Hepatocyte (in vitro differentiated cells): ENCODE results near the gene TBK1. TPM values are rescaled to one million over a fixed set of nuclear protein-coding genes. Genes with fewer than 3 reads are reported as not detected.

Experiments used
- DNase-seq: peaks from one replicate; pipeline ENCODE4 v3.0.0-alpha.2; 2016; ENCODE audit warnings: low spot score
- H2AFZ ChIP-seq: fragments of 200-600 bp; sonication (generic); 2 replicates; pipeline ENCODE4 v1.6.0; 2016; ENCODE audit warnings: antibody characterized with exemption, mild to moderate bottlenecking
- H3K27ac ChIP-seq: fragments of 200-600 bp; sonication (generic); 2 replicates; pipeline ENCODE4 v1.5.1; 2016; ENCODE audit warnings: mild to moderate bottlenecking
- H3K27me3 ChIP-seq: fragments of 200-600 bp; sonication (generic); 2 replicates; pipeline ENCODE4 v1.6.1; 2016
- H3K36me3 ChIP-seq: fragments of 200-600 bp; sonication (generic); replicated peaks from 2 replicates; pipeline ENCODE4 v1.5.1; 2016; ENCODE audit warnings: low read depth; ENCODE audit not compliant: insufficient read depth
- H3K4me1 ChIP-seq: fragments of 200-600 bp; sonication (generic); 2 replicates; pipeline ENCODE4 v1.5.1; 2016; ENCODE audit warnings: mild to moderate bottlenecking, moderate library complexity; ENCODE audit not compliant: insufficient read depth
- H3K4me2 ChIP-seq: fragments of 200-600 bp; sonication (generic); 2 replicates; pipeline ENCODE4 v1.6.0; 2016
- H3K4me3 ChIP-seq: fragments of 200-600 bp; sonication (generic); 2 replicates; pipeline ENCODE4 v1.5.1; 2016; ENCODE audit warnings: mild to moderate bottlenecking
- H3K79me2 ChIP-seq: fragments of 200-600 bp; sonication (generic); 2 replicates; pipeline ENCODE4 v1.6.0; 2017; ENCODE audit warnings: mild to moderate bottlenecking
- H3K9me2 ChIP-seq: fragments of 200-600 bp; sonication (generic); replicated peaks from 2 replicates; pipeline ENCODE4 v1.6.0; 2017; ENCODE audit warnings: mild to moderate bottlenecking; ENCODE audit not compliant: insufficient read depth
- H3K9me3 ChIP-seq: fragments of 200-600 bp; sonication (generic); 2 replicates; pipeline ENCODE4 v1.5.1; 2016; ENCODE audit warnings: low read depth, mild to moderate bottlenecking
- H4K20me1 ChIP-seq: fragments of 200-600 bp; sonication (generic); 2 replicates; pipeline ENCODE4 v1.6.0; 2016; ENCODE audit warnings: mild to moderate bottlenecking; ENCODE audit not compliant: insufficient read depth, poor library complexity, severe bottlenecking
- EZH2 ChIP-seq: fragments of 200-600 bp; sonication (generic); IDR thresholded peaks from 2 replicates; pipeline ENCODE4 v1.6.1; 2016; ENCODE audit warnings: antibody characterized with exemption, mild to moderate bottlenecking, borderline replicate concordance
- EZH2phosphoT487 ChIP-seq: fragments of 200-600 bp; sonication (generic); IDR thresholded peaks from one replicate; pipeline ENCODE4 v1.6.1; 2018; ENCODE audit warnings: antibody characterized with exemption, mild to moderate bottlenecking, low read depth, moderate library complexity; ENCODE audit not compliant: unreplicated experiment, severe bottlenecking
- WGBS: methylation state at CpG from one replicate; pipeline ENCODE4 v1.1.6; 2016; ENCODE audit warnings: low lambda C conversion rate; ENCODE audit errors: missing lambda C conversion rate; 5-methylcytosine and 5-hydroxymethylcytosine counted together
- polyA plus RNA-seq: library from polyadenylated mRNA; unstranded; fragments of >200 nt; fragmentation: Nextera tagmentation; extraction: Ambion mirVana; gene quantifications from 2 replicates; pipeline ENCODE4 v1.2.1, GENCODE V29; 2016
- total RNA-seq: library from RNA; depleted of rRNA; stranded (reverse); fragments of >200 nt; gene quantifications from 2 replicates; pipeline ENCODE4 v1.2.3, GENCODE V29; 2014
- TF ChIP-seq, protein P1 (sequence below): fragments of 200-600 bp; sonication (generic); IDR thresholded peaks from 2 replicates; pipeline ENCODE4 v1.5.1; 2016; ENCODE audit warnings: antibody characterized with exemption, mild to moderate bottlenecking; ENCODE audit not compliant: poor library complexity

TBK1 gene
- total and polyA plus RNA-seq, 2 experiments from 2014 or later = 22.2 to 24.0 TPM

DNA sequence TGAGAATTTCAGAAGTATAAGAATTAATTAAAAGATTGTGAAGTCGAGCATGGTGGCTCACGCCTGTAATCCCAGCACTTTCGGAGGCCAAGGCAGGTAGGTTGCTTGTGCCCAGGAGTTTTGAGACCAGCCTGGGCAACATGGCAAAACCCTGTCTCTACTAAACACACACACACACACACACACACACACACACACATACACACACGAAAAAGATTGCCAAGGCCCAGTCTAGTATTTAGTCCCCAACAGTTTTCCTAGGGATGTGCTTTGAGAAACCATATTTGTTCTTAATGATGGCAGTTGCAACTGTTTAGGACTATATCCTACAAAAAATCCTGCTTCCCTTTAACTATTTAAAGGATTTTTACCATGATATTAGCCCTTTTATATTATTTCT is 6.0 kb downstream of the TBK1 start:
- Histone ChIP-seq H3K9me2 (no peaks in the 10 kb centered on the region), H3K27me3 (no peaks in the 10 kb centered on the region), H3K79me2 (peaks cover 68% of the 10 kb centered on the region), H3K9me3 (no peaks in the 10 kb centered on the region), H3K36me3 (no peaks in the 10 kb centered on the region), H3K4me3 (no peak overlapping the region), H3K4me2 (no peak overlapping the region), H4K20me1 (peaks cover 15% of the 10 kb centered on the region), H3K4me1 (no peaks in the 10 kb centered on the region), H2AFZ (no peak overlapping the region), H3K27ac (no peak overlapping the region)
- TF ChIP-seq EZH2phosphoT487 = no peak
- TF ChIP-seq, protein P1, sequence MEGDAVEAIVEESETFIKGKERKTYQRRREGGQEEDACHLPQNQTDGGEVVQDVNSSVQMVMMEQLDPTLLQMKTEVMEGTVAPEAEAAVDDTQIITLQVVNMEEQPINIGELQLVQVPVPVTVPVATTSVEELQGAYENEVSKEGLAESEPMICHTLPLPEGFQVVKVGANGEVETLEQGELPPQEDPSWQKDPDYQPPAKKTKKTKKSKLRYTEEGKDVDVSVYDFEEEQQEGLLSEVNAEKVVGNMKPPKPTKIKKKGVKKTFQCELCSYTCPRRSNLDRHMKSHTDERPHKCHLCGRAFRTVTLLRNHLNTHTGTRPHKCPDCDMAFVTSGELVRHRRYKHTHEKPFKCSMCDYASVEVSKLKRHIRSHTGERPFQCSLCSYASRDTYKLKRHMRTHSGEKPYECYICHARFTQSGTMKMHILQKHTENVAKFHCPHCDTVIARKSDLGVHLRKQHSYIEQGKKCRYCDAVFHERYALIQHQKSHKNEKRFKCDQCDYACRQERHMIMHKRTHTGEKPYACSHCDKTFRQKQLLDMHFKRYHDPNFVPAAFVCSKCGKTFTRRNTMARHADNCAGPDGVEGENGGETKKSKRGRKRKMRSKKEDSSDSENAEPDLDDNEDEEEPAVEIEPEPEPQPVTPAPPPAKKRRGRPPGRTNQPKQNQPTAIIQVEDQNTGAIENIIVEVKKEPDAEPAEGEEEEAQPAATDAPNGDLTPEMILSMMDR = no peak
- no peak for TF ChIP-seq EZH2
- DNase-seq = no peak
- WGBS = 92% methylated on average over 4 of the region's 4 CpGs

DNA sequence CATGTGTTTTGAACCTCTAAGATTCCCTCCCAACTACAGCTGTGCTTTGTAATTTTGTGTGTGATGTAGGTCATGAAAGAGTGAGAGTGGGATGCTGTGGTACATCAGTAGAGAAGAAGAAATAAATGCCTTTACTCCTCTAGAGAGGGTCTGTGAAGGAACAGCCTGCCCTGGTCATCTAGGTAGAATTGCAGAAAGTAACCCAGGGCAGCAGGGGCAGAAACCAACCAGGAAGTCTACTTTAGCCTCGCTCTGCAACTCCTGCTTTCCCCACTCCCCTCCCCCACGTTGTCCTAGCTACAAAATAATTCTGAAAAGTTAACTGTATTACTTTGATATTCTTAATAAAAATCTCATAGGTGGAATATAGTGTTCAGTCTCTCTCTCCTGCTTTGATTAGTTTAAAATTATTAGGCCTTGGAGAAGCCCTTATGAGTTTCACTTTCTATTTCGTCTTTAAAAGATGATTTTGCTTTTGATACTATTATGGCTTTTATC is 7.5 kb downstream of the TBK1 start:
- no peak overlapping the region for H3K4me3 ChIP-seq

DNA sequence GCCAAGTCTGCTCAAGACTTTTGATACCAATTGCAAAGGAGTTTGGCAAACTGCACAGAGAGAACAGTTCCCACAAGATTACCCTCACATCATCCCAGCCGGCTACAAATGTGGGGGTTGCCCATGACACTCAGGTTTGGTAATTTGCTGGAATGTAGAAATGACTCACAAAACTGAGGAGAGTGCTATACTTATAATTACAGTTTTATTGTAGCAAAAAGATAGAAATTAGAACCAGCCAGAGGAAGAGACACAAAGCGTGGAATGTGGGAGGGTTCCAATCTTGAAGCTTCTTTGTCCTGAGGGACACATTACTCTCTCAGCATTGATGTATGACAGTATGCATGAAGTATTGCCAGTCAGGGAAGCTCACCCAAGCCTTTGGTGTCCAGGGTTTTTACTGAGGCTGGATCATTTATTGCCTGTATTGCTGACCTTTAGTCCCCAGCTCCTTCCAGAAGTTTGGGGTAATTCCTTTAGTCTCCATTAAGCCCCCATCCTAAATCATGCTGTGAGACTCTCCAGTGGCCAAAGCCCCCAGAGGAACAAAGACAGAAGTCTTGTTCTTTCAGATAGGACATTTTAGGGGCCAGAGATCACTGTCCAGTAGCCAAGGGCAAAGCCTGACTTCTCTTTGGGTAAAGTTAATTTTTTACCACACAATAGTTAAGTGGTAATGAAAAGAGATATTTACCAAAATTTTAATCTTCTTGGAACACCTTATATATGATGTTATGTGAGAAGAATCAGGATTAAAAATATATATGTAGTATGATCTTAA is 9.9 kb downstream of the TBK1 start:
- Histone ChIP-seq H3K4me1 (no peaks in the 10 kb centered on the region), H3K79me2 (peaks cover 33% of the 10 kb centered on the region), H3K27ac (no peak overlapping the region), H3K9me2 (no peaks in the 10 kb centered on the region), H4K20me1 (peaks cover 9% of the 10 kb centered on the region), H3K27me3 (no peaks in the 10 kb centered on the region), H3K36me3 (no peaks in the 10 kb centered on the region), H3K4me3 (no peak overlapping the region), H3K4me2 (no peak overlapping the region), H3K9me3 (no peaks in the 10 kb centered on the region), H2AFZ (no peak overlapping the region)
- DNase-seq = no peak
- WGBS = 87% methylated on average over 2 of the region's 2 CpGs
- TF ChIP-seq, protein P1 = no peak
- no peak for TF ChIP-seq EZH2
- no peak for TF ChIP-seq EZH2phosphoT487

More for the DNA sequence above, 7.5 kb downstream of the TBK1 start:
- H3K9me2 ChIP-seq = no peaks in the 10 kb centered on the region
- no peaks in the 10 kb centered on the region for H3K9me3 ChIP-seq
- no peaks in the 10 kb centered on the region for H3K27me3 ChIP-seq
- no peak overlapping the region for H2AFZ ChIP-seq
- H3K79me2 ChIP-seq = peaks cover 54% of the 10 kb centered on the region
- H4K20me1 ChIP-seq = peaks cover 15% of the 10 kb centered on the region
- no peak for DNase-seq
- no peaks in the 10 kb centered on the region for H3K4me1 ChIP-seq
- no peak overlapping the region for H3K27ac ChIP-seq
- no peaks in the 10 kb centered on the region for H3K36me3 ChIP-seq
- no peak overlapping the region for H3K4me2 ChIP-seq
- 82% methylated on average over 3 of the region's 3 CpGs for WGBS
- TF ChIP-seq EZH2 (no peak), EZH2phosphoT487 (no peak)
- TF ChIP-seq, protein P1 = no peak
